ENCODE measurements around the gene LRRC34. TPM values are rescaled to one million over a fixed set of nuclear protein-coding genes. Genes with fewer than 3 reads are reported as not detected.

The LRRC34 gene
- total RNA-seq, 2 experiments from 2014 or later: 3.4 to 4.7 TPM

DNA sequence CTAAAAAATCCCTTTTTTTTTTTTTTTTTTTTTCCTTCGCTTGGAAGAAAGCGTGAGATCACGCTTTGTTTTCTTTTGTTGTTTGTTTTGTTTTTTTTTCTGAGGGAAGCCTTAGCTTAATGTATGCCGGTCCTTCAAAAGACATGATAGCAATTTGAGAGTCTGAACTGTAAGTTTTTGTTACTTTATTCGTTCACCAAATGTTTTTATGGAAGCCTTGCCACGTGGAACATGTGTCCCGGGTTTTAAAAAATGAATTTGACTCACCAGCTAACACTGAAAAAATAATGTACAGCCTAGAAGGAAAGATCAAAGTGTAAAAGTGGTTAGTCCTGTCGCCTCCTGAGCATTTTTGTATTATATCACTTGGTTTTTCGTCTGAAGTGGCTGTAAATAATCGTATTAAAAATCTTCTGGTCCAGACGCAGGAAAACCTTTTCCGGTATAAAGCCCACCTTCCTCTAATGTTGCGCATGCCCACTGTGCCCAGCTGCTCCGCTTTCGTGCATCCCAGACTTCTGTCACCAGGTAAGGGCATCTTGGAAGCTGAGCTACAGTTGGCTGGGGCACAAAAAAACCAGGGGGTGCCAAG lies 40.3 kb downstream of the LRRC34 start:
- POLR2A ChIA-PET: interaction anchor here (0.6 to 0.7 kb wide), 2 partner anchors 206 to 329 kb away, joined by 3 read pairs; no protein-coding TSS in a partner anchor
- Mint-ChIP-seq H3K27me3 (no peaks in the 10 kb centered on the region), H3K27ac (peak overlapping the region; percentile 100), H3K4me3 (peak overlapping the region; percentile 95), H3K36me3 (ENCODE audit: low read depth) (peaks cover 22% of the 10 kb centered on the region), H3K9me3 (no peaks in the 10 kb centered on the region), H3K4me1 (peaks cover 48% of the 10 kb centered on the region)
- peak; percentile 59 for DNase-seq
- CTCF ChIA-PET: interaction anchor here (0.6 to 2.6 kb wide), 8 partner anchors 7 to 282 kb away, joined by 3 to 6 read pairs (median 4); partner anchors contain the start of gene SEC62

DNA sequence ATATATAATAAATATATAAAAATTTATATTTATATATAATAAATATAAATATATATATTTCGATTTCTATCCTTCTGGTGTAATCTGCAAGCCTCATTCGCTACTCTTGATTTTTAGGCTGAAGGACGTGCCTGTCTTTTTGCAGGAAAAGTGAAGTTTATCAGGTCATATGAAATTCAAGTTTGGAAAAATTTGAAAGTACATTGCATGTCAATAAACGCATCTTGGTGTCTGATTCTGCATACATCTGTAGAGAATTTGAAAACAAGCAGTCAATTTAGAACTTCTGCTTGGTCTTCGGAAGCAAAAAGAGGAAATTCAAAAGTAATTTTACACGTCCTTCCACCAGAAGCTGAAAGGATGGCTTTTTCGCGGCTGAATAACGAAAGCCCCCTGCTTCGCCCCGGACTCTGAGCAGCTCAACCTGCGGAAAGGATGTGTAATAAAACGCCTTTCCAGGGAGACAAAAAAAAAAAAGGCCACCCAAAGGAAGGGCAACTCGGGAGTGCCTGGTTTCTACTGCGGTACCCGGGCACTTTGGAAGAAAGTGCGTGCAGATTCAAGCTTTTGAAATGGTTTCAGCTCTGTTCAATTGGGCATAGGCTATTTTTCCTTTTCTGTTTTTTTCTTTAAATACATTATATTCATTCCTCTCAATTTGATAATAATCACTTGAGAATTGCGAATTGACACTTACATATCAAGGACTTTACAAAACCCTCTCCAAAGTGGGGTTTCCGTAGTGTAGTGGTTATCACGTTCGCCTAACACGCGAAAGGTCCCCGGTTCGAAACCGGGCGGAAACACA lies 41.0 kb downstream of the LRRC34 start:
- H3K9me3 Mint-ChIP-seq: no peaks in the 10 kb centered on the region
- POLR2A ChIA-PET: no interaction called here

DNA sequence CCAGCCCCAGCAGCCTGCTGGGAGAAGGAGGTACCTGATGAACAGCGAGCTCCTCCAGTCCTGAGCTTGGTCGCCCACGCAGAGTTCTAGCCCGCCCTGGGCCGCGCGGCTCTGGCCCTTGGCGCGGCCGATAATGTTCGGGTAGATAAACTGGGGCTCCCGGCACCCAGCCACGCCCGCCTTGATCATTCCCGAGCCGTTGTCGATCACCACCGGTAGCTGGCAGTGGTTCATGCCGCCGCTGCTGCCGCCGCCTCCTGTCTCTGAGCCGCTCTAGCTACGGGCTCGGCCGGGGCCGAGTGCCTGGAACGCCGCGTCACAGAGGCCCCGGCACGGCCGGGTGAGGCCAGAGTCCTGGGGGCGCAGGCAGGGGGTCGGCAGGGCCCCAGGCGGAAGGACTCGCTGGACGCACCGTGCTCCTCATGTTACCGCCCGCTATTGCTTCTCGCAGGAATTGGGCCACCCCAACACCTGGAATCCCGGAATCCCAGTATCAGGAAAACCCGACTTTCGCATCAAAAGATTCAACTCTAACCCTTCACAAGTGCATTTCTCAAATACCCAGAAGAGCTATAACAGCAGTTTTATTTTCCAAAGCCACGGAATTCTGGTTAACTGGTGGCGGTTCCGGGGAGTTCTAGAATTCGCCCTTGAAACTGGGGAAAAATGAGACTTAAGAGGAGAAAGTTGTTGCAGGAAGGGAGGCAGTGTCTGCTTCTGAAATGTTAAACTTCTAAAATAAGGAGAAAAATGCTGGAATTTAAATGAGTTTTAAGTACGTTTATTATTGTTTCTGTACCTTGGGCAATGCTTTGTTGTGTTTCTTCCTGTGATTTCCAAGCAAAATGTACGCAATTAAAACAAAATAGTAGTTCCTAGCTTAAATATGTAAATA lies 43.2 kb downstream of the LRRC34 start, which contains the start of gene ACTRT3:
Gene ACTRT3 (minus strand): TSS at position 275 of the 895 bp plus-strand sequence. CDS start 41 bp downstream, at position 234.
- CTCF ChIA-PET: interaction anchor here (1.1 kb wide), 1 partner anchor 9 kb away, joined by 3 read pairs; no protein-coding TSS in a partner anchor
- H3K4me3 Mint-ChIP-seq: peak within 1 kb of the TSS; percentile 82
- H3K27me3 Mint-ChIP-seq: no peaks in the 10 kb centered on the region
- peak within 1 kb of the TSS; percentile 84 for H3K27ac Mint-ChIP-seq
- H3K9me3 Mint-ChIP-seq: peaks cover 3% of the 10 kb centered on the region
- peaks cover 34% of the 10 kb centered on the region for H3K4me1 Mint-ChIP-seq
- POLR2A ChIA-PET: no interaction called here
- H3K36me3 Mint-ChIP-seq (ENCODE audit: low read depth): peaks cover 1% of the 10 kb centered on the region
- DNase-seq: peak; percentile 52

More for the DNA sequence above, 41.0 kb downstream of the LRRC34 start:
- peaks cover 41% of the 10 kb centered on the region for H3K4me1 Mint-ChIP-seq
- peak overlapping the region; percentile 95 for H3K4me3 Mint-ChIP-seq
- DNase-seq: peak; percentile 79
- CTCF ChIA-PET: interaction anchor here (0.6 to 2.6 kb wide), 6 partner anchors 8 to 283 kb away, joined by 3 to 5 read pairs (median 4); partner anchors contain the start of gene SEC62
- no peaks in the 10 kb centered on the region for H3K27me3 Mint-ChIP-seq
- peaks cover 16% of the 10 kb centered on the region for H3K36me3 Mint-ChIP-seq (ENCODE audit: low read depth)
- H3K27ac Mint-ChIP-seq: peak overlapping the region; percentile 100

DNA sequence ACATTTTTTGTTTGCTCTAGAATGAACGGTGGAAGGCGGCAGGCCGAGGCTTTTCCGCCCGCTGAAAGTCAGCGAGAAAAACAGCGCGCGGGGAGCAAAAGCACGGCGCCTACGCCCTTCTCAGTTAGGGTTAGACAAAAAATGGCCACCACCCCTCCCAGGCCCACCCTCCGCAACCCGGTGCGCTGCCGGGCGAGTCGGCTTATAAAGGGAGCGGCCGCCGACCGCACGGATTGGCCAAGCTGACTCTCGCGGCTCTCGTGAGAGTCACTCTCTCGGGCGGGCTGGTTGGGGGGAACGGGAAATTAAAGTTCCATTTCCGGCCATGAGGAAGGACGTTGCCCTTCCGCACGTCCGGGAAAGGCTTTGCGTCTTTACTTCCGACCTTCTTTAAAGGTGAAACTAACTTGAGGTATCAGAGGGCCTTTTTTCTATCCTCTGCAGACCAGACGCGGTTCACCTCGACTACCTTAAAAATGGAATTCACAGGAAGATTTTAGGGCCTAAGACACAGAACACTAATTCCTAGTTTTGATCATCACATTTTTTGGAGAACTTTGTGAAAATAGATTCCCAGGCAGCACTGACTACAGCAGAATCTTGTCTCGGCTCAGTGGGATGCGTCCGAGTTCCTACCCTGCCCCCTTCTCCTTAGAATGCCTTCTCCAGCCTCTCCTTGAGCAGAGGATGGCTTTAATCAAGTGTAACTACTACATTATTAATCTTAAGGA lies 47.7 kb downstream of the LRRC34 start, which contains the start of gene TERC:
Gene TERC (minus strand): TSS at position 179 of the 731 bp plus-strand sequence.
- Mint-ChIP-seq H3K27me3 (no peaks in the 10 kb centered on the region), H3K27ac (peak within 1 kb of the TSS; percentile 99), H3K36me3 (ENCODE audit: low read depth) (no peaks in the 10 kb centered on the region), H3K4me1 (peaks cover 37% of the 10 kb centered on the region), H3K4me3 (peak within 1 kb of the TSS; percentile 95), H3K9me3 (peaks cover 3% of the 10 kb centered on the region)
- ChIA-PET POLR2A (interaction anchor here (0.6 kb wide), 1 partner anchor 98 kb away, joined by 3 read pairs; no protein-coding TSS in a partner anchor), CTCF (no interaction called here)
- DNase-seq: peak; percentile 93

DNA sequence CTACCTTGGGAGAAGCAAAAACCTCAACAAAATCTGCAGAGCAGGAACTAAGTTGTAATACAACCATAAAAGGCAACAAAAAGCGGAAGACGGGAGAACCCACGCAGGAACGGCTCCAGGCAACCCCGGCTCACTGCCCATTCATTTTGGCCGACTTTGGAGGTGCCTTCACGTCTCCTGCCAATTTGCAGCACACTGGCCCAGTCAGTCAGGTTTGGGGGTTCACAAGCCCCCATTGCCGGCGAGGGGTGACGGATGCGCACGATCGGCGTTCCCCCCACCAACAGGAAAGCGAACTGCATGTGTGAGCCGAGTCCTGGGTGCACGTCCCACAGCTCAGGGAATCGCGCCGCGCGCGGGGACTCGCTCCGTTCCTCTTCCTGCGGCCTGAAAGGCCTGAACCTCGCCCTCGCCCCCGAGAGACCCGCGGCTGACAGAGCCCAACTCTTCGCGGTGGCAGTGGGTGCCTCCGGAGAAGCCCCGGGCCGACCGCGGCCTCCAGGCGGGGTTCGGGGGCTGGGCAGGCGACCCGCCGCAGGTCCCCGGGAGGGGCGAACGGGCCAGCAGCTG lies 48.3 kb downstream of the LRRC34 start:
- ChIA-PET CTCF (no interaction called here), POLR2A (interaction anchor here (0.6 kb wide), 1 partner anchor 99 kb away, joined by 3 read pairs; no protein-coding TSS in a partner anchor)
- Mint-ChIP-seq H3K4me1 (peaks cover 39% of the 10 kb centered on the region), H3K9me3 (peaks cover 3% of the 10 kb centered on the region), H3K4me3 (peak overlapping the region; percentile 95), H3K27ac (peak overlapping the region; percentile 99), H3K27me3 (no peaks in the 10 kb centered on the region), H3K36me3 (ENCODE audit: low read depth) (no peaks in the 10 kb centered on the region)
- peak; percentile 58 for DNase-seq

DNA sequence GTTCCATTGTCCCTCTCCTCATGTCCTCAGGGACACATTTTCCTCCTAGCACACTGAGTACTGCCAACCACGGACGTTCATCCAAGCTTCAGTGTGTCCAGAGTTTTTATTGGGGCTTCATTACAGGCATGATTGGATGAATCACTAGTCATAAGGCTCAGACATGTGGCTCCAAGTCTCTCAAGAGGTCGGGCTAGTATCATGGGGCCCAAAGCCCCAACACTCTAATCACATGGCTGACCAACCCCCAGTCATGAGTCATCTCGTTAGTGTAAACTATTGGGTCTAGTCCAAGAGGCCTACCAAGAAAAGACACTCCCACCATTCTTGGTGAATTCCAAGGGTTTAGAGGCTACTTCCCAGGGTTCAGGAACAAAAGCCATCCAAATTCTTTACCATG lies 52.2 kb downstream of the LRRC34 start:
- H3K27me3 Mint-ChIP-seq: peaks cover 2% of the 10 kb centered on the region
- POLR2A ChIA-PET: no interaction called here
- no peaks in the 10 kb centered on the region for H3K36me3 Mint-ChIP-seq (ENCODE audit: low read depth)
- no peak for DNase-seq
- no peak overlapping the region for H3K27ac Mint-ChIP-seq
- H3K4me3 Mint-ChIP-seq: no peak overlapping the region
- H3K4me1 Mint-ChIP-seq: peaks cover 40% of the 10 kb centered on the region
- CTCF ChIA-PET: interaction anchor here (0.9 kb wide), 1 partner anchor 9 kb away, joined by 3 read pairs; the partner anchor contains the start of gene ACTRT3
- peaks cover 3% of the 10 kb centered on the region for H3K9me3 Mint-ChIP-seq

DNA sequence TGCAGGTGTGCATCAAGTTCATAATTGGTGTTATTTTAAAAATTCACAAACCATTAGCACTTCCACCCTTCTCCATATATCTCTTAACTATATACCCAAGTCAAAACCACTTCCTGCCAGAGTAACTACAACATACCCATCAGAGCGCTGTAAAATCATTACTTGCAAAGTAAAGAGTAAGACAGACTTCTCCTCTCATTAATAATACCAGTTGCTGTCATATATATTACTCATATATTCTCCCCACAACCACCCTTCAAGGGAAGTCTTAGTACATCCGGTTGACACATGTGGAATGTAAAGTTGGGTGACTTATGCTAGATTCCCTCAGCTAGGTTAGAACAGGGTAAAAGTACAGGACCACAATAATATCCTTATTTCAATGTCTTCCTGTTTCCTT lies 53.4 kb downstream of the LRRC34 start:
- no peak for DNase-seq
- H3K9me3 Mint-ChIP-seq: no peaks in the 10 kb centered on the region
- H3K27me3 Mint-ChIP-seq: peaks cover 7% of the 10 kb centered on the region
- H3K4me3 Mint-ChIP-seq: no peak overlapping the region
- POLR2A ChIA-PET: no interaction called here
- H3K4me1 Mint-ChIP-seq: peaks cover 33% of the 10 kb centered on the region
- peak overlapping the region; percentile 57 for H3K27ac Mint-ChIP-seq
- CTCF ChIA-PET: no interaction called here
- H3K36me3 Mint-ChIP-seq (ENCODE audit: low read depth): no peaks in the 10 kb centered on the region

DNA sequence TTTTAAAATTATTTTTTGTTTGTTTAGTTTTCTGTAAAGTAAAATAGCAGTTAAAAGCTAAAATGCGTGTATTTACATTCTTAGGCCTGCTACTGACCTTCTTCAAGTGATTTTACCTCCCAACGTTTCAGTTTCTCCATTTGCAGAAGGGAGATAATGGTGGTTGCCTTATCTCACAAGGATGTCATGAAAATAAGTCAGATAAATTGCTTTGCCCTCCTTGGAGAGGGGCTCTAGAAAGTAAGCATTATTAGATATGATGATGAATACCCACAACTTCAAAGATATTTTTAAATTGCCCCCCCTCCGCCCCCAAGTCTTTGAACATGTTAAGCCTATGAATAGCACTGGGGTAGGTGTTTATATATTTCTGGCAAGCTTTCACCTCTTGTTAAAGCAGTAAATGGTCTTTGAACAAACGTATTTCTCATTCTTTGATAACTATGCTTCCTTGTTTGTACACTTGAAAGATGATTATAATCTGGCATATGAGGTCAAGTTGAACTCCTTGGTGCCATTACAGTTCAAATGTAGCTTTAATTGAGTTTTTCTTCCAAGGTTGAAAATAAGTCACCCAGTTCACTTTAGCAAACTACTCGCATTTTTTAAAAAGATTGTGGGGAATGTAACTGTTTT lies 54.2 kb downstream of the LRRC34 start:
- H3K27me3 Mint-ChIP-seq: peaks cover 8% of the 10 kb centered on the region
- H3K4me3 Mint-ChIP-seq: no peak overlapping the region
- ChIA-PET POLR2A (no interaction called here), CTCF (no interaction called here)
- H3K36me3 Mint-ChIP-seq (ENCODE audit: low read depth): no peaks in the 10 kb centered on the region
- DNase-seq: no peak
- peaks cover 26% of the 10 kb centered on the region for H3K4me1 Mint-ChIP-seq
- H3K27ac Mint-ChIP-seq: no peak overlapping the region
- H3K9me3 Mint-ChIP-seq: no peaks in the 10 kb centered on the region

DNA sequence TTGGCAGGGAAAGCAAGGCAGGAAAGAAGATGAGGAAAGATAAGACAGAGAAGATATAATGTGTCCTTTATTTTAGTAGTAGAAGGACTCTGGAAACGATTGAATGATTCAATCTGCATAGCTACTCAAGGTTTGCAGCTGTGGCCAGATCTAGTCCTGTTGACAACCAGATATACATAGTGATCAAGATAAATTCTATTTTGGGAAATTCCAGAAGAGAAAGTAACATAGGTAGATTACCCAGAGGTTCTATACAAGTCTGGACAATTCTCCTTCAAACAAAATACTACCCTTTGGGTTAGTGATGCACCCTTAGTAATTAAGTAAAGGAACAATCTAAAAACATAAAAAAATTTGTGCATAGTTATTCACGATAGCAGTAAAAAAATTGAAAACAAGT lies 57.2 kb downstream of the LRRC34 start:
- Mint-ChIP-seq H3K4me3 (no peak overlapping the region), H3K4me1 (peaks cover 19% of the 10 kb centered on the region), H3K27me3 (peaks cover 14% of the 10 kb centered on the region), H3K9me3 (no peaks in the 10 kb centered on the region), H3K27ac (no peak overlapping the region), H3K36me3 (ENCODE audit: low read depth) (no peaks in the 10 kb centered on the region)
- ChIA-PET CTCF (no interaction called here), POLR2A (no interaction called here)
- DNase-seq: no peak

DNA sequence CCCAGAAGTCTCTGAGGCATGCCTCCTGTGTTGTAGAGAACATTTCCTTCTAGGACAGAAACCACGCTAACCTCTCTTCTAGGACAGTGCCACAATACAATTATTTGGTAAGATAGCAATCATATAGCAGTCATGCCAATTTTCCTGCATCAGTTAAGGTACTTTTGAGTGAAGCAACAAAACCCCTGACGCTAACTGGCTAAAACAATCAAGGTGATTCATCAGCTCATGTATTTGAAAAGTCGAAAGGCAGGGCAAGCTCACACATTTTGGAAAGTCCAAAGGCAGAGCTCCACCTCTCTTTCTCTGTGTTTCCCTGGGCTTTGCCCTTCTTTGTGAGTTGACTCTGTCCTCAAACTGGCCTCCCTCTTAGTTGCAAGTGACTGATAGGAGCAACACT lies 58.0 kb downstream of the LRRC34 start:
- peaks cover 14% of the 10 kb centered on the region for H3K27me3 Mint-ChIP-seq
- ChIA-PET POLR2A (no interaction called here), CTCF (no interaction called here)
- H3K36me3 Mint-ChIP-seq (ENCODE audit: low read depth): no peaks in the 10 kb centered on the region
- no peak overlapping the region for H3K4me3 Mint-ChIP-seq
- H3K9me3 Mint-ChIP-seq: no peaks in the 10 kb centered on the region
- peaks cover 15% of the 10 kb centered on the region for H3K4me1 Mint-ChIP-seq
- DNase-seq: no peak
- no peak overlapping the region for H3K27ac Mint-ChIP-seq

DNA sequence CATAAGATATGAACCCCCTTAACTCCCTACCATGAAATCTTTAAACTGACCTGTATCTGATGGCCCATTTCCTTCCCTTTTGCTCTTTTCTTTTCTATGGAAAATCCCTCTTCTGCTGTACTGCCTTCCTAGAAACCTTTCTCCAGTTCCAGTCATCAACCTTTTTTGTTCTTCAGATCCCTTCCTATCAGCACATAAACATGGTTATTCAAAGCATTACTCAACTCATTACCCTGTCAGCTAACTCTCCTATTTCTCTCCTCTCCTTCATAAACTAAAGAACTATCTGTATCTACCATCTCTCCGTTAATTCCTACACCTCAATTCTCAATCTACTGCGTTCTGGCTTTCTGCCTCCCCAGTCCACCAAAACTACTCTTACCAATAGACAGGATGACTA lies 60.8 kb downstream of the LRRC34 start:
- Mint-ChIP-seq H3K4me3 (no peak overlapping the region), H3K36me3 (ENCODE audit: low read depth) (no peaks in the 10 kb centered on the region), H3K9me3 (no peaks in the 10 kb centered on the region), H3K4me1 (peaks cover 7% of the 10 kb centered on the region), H3K27ac (no peak overlapping the region), H3K27me3 (peaks cover 29% of the 10 kb centered on the region)
- no peak for DNase-seq
- POLR2A ChIA-PET: no interaction called here
- CTCF ChIA-PET: no interaction called here
